Embryonic facial prominence (tissue), 1 donor: ENCODE results near the gene NCAM1.
"Not testable (repeated sequence)": the region's sequence is repeated elsewhere in the genome, so short reads cannot be mapped to it uniquely, and the experiment has no call there.

Experiments used
- DNase-seq: peaks from one replicate; pipeline ENCODE4 v3.0.0-alpha.2; 2016; ENCODE audit errors: extremely low spot score

NCAM1 gene

DNA sequence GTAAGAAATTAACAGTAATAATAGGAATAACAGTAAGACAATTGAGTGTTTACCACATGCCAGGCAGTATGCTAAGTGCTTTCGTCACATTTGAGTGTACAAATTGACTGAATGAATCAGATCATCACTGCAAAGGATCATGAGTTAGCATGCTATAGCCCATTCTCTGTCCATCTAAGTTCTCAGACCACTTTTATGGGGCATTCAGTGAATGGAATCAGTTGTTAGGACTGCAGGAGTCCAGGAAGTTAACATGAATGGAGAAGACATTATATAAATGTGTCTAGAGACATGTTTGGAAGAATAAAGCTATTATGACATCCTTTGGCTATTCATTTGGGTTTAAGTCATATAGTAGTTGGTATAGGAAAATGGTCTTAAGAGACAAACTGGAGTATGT, 59.9 kb downstream of the NCAM1 start:
- no peak for DNase-seq

DNA sequence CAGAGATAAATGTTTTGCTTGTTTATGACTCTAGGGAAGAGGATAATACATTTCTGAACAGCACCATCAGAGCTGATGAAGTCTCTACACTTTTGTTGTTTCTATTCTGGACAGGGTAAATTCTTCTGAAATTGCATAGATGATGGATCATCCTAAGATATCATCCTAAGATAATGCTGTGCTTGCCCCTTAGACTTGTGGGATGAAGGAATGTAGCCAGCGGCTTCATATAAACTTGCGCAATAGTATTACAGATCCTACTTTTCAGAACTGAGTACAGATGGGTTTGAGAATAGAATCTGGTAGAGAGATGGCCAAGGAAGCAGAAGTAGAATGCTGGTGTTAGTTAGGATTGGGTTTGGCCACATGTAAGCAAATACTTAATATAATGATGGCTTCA, 61.0 kb downstream of the NCAM1 start:
- DNase-seq = no peak

DNA sequence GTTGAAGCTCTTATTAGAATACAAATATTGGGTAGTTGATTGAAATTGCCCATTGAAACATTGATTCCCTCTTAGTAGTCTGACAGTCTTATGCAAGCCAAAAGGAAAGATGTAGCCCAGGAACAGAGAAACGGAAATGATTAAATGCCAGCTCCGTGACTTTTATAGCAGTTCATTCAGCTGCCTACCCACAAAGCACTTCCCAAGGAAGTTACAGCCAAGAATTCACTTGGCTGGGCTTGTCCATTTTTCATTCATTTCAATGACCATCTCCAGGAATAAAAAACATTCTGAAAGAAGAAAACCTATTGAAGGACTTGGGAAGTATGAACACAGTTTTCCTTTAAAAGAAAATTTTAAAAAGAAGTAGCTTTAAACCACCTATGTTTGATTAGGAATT, 62.0 kb downstream of the NCAM1 start:
- no peak for DNase-seq

DNA sequence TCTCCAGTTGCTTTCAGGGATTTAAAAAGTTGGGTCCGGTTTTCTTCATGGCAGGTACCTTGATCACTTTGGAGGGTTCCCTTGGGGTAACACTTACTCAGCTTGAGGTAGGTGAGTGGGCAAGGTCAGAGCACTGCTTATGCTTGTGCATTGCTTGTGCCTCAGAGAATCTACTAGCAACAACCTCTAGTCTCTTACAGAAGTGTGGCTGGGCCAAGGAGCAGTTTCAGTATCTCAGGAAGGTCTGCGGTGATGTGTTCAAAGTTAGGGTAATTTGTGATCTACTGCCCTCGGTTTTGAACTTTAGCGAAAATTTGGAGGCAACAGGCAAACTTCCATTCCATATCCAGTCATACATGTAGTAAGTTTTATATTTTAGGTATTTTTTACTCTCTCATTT, 62.8 kb downstream of the NCAM1 start:
- no peak for DNase-seq

DNA sequence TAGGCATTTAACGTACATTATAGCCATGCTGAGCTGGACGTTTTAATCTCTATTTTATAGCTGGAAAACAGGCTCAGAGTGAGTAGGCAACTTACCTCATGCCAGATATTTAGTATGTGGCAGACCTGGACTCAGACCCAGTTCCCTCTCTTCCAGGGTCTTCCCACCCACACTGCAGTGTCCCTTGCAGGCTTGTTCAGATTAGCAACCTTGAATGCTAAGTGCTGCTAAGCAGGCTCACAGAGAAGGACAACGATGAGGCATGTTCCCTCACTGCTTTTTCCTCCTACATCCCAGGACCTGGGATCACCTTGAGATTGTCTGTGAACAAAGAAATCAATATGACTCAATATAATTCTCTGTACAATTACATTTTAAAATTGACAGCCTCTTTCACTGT, 65.6 kb downstream of the NCAM1 start:
- DNase-seq = no peak

DNA sequence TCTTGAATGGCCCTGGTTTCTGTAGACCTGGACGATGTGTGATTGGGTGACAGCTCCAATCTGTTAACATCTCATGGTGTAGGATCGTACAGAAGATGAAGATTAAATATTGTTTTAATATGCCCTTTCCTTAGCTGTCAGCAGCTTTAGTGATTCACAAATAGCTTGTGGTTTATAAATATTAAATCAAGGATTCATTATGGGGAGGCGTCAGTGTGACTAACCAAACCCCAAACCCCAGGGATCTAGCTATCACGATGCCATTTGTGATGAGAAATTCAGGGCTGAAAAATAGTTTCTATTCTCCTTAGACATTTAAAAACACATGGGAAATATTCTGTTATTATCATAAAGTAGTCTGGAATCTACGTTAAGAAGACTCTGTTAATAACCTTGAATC, 73.4 kb downstream of the NCAM1 start:
- DNase-seq = no peak

DNA sequence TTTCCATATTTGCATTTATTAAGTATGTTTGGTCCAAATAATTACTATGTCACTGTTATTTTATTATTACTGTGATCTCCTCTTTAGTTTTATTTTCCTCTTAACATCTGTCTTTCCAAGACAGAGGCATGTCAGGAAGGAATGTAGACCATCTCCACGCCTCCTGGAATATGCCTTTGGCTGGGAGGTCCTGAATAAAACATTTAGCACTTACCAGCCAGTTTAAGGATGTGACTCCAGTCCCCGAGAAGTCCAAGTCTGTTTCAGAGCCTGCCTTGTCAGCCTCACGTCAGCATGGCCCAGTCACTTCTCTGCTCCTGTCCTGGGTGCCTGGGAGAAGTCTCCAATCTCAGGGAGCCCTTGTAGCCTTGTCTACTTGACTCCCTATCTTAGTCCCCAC, 74.5 kb downstream of the NCAM1 start:
- DNase-seq = no peak

DNA sequence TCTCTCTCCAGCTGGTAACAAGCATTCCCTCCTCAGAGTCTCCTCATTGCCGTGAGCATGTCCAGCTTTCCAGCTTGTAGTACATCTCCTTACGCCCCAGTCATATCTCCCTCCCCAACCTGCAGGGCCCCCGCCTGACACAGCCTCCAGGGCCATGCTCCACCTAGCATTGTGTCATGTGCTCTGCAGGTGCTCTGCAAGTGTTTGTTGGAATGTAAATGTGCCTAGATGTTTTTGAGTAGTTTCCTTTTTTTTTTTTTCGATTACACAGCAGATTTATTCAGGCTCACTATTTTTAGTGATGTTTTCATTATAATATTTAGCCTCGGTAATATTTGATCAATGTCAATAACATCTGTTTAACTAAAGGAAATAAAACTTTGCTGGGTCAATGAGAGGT, 82.5 kb downstream of the NCAM1 start:
- no peak for DNase-seq

DNA sequence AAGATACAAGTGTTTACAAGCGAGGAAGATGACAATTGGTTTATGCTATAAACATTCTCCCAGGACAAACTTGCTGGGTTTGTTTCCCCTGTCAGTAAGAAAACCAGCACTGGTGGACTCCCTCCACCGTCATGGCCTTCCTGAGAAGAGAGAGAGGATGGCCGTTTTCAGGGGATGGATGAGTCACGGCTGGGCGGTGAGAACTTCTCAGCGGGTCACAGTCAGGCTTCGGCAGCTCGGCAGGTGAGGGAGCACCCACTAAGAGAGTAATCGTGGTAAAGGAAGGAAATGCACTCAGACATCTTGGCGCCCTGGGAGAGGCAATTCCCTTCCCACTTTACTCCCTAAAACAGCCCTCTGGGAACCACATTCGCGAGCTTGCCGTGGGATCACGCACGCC, 83.9 kb downstream of the NCAM1 start:
- no peak for DNase-seq

DNA sequence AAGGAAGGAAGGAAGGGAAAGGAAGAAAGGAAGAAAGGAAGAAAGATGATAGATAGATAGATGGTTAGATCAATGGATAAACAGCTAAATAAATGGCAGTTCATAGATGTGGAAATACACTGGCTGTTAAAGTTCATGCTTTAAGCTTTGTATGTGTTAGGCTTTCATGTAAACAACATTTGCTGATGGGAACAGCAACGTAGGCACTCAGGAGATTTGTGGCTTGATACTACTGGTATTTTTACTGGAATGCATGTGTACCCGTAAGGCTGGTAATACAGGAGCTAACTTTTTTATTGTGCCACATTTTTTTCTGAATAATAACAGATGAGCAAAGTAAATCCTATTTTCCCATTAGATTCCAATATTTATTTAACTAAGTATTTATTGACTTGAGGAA, 85.6 kb downstream of the NCAM1 start:
- no peak for DNase-seq

DNA sequence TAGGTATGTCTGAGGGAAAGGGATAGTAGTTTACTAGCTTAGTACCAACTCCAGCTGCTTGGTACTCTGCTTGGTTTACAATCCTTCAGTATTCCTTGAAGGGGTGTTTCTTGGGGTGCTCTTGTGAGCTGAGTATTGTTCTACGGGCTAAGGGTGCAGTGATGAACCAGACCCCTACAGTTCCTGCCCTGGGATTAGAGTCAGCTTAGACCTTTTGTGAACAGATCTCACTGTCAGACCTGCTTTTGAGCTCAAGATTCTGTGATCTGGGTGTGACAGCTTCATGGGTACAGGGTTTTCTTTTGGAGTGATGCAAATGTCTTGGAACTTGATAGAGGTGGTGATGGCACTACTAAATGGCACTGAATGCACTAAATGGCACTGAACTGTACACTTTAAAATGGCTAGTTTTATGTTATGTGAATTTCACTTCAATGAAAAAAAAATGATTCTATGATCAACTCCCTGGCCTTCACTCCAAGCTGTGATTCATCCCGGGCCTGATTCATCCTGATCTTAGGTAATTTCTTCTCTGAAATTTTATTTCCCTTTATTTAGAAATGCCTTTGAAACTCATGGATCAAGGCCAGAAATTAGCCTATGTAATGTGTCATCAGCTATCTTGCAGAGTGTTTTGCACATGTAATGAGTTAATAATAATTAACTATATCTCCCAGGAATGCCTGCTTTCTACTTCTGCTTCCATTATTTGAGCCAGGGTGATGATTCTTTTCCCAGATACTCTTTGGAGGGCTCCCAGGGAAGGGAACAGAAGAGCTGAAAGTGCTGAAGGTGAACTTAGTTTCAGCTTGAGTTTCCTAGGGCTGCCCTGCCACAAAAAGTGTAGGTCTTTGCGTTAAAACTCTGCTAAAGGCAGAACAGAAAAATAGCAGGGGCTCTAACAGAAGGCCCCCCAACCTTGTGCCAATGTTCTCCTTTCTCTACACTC, 87.9 kb downstream of the NCAM1 start:
- DNase-seq = no peak

DNA sequence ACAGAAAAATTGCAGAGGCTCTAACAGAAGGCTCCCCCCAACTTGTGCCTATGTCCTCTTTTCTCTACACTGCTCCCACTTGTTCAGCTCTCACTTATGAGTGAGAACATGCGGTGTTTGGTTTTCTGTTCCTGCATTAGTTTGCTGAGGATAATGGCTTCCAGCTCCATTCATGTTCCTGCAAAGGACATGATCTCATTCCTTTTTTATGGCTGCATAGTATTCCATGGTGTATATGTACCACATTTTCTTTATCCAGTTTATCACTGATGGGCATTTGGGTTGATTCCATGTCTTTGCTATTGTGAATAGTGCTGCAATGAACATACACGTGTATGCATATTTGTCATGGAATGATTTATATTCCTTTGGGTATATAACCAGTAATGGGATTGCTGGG, 91.8 kb downstream of the NCAM1 start:
- not testable (repeated sequence) for DNase-seq

DNA sequence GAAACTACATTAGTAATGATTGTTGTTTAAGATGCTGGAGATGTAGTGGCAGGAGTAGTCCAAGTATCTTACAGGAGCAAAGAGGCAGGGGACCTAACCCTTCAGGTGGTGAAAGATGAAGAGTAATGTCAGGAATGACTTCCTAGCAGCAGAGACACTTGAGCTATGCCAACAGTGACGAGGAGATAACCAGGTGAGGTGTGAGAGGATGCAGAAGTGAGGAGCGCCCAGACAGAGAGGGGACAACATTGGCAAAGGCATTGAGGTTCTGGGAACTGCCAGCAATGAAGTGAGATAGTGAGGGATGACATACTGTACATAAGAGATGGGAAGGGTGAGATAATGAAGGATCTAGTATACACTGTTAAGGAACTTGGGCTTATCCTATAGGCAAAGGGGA, 95.8 kb downstream of the NCAM1 start:
- DNase-seq = no peak

DNA sequence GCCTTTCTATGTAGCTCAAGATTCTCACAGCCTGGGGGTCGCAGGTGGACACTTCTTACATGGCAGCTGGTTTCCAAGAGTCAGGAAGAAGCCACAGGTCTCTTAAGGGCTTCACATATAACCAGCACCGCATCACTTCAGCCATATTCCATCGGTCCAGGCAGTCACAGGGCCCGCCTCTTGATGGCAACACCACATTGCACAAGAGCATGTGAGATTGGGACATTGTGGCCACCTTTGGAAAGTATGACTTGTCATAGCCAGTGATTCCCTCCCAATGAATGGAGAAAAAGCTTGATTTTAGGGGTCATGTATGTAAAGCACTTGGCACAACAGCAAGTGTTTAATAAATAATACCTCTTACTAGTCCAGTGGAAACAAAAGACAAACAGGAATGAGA, 98.3 kb downstream of the NCAM1 start:
- no peak for DNase-seq

DNA sequence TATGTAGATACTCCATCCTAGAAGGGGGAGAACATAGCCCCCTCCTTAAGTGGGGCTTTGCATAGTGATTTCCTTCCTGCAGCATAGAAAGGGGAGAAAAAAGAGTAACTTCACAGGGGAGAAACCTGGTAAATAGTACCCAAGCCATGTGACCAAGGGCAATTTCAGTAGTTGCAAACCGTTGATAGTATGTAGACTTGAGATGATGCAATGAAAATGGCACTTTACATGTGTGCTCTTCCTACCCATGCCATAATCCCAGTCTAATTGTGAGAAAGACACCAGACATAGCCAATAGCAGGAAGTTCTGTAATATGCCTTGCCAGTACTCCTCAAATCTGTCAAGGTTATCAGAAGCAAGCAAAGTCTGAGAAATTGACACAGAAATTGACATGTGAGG, 104.1 kb downstream of the NCAM1 start:
- DNase-seq = no peak

DNA sequence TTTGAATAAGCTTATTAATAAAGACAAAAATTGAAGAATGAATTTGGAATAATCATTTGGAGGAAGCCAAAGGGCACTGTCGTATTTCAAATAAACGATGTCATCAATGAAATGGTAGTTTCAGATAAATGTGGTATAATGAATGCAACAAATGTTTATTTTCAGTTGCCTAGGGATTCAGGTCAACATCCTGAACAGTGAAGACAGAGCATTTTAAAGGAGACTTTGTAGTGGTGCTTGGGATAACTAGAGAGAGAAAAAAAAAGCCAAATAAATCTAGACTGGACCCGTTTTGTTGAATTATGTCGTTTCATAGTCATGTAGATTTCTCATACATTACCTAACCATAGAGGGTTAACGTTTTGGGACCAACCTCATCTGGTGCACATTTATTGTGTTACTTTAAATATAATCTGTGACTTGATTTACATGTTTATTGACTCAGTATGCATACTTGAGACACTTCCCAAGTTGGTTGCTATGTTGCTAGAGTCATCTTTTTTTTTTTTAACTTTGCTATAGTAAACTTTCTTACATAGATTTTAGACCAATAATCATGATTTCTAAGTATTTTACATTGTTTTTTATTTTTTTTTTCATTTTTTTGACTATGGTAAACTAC, 111.1 kb downstream of the NCAM1 start:
- no peak for DNase-seq

DNA sequence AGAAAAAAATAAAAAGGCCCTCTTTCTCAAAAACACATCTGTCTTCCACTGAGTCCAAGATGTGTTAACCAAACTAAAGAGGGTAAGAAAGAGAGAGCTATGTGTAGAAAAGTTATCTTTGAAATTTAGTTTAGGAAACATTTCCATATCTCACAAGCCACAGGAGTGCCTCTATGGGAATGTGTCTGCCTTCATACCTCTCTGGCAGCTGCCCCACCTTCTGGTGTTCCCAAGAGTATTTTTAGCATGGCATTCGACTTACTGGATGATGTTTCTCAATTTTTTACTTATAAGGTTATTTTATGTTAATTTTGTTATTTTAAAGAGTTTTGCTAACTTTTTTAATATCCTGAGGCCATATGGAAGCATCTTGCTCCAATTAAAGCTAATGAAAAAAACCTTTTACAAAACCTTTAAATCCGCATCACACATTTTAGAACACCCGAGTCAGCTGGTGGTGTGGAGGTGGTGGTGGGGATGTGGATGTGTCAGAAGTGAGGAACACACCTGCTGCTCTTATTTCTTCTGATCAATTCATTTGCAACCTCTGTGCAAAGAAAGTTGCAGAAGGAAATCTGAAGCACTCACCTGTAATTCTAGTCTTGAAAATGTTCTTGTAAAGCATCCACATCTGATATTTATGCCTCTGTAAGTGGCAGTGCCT, 112.2 kb downstream of the NCAM1 start:
- DNase-seq = no peak

DNA sequence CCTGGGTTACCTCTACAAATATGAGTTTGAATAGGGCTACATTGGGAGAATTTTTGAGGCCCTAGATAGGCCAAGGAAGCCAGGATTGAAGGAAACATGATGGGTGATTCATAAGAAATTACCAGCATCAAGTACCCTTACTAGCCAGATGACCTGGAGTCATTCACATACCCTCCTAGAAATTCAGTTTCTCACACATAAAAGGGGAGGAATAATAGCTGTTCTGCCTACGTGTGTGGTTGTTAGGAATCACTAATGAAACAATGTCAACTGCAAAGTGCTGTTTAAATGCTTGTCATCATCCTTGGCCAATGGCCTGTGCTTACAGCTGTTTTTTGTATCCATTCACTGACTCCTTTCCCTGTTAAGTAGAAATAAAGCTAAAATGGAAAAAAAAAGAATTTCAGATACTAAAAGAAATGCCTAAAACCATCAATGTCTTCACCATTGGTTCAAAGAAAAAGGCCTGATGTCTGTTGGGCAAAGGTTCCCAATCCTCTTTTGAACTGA, 114.4 kb downstream of the NCAM1 start:
- DNase-seq = no peak

DNA sequence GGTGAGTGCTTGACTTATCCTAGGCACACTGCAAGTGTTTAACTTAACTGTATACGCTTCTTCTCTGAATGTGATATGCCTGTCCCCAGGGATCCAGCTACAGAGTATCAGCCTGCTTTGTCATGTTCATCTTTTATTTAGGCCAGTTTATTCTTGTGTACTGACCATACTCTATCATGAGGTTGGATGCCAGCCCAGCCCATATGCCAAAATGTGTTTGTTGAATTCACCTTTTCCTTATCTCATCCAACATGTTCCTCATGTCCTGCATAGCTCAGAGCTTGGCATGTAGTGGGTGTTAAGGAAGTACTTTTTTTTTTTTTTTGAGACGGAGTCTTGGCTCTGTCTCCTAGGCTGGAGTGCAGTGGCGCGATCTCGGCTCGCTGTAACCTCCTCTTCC, 116.2 kb downstream of the NCAM1 start:
- no peak for DNase-seq

DNA sequence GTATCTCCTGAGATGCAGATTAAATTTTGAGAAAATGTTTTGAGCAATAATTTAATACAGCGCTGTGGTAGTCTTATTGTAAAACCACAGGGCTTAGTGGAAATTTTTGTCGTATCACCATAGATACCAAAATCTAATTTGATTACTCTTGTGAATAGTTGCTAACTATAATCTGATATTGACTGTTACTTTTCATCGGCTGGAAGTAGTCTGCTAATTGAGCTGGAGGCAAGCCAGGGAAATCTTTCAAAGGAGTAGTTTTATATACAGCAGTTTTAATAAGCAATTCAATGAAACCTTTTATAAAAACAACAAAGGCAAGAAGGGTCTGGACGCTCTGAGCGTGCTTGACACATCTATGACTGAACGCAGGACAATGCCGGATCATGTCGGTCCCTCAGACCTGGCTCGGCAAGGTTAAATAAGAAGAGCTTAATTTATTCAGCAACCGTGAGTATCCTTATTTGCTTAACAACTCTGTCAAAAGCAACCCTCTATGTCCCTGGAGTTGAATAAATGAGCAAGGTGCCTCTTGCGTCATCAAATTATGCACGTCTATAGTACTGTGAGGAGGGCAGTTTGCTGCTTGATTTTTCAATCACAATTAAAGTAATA, 121.2 kb downstream of the NCAM1 start:
- DNase-seq = no peak

DNA sequence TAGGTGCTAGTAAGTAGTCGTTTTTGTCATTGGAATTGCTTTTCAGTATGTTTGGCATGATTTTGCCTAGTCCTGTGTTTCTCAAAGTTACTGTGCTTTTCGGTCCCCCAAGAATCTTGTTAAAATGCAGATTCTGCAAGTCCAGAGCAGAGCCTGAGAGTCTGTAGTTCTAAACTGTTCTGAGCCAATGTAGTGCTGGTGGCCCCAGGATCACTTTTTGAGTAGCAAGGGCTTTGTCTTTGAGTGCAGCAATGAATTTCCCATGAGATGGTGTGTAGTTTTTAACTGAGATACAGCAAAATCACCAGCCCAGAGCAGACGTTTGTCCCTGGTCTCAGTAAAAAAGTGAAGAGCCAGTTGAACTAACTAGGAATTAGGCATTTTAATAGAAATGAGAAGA, 122.4 kb downstream of the NCAM1 start:
- DNase-seq = no peak

DNA sequence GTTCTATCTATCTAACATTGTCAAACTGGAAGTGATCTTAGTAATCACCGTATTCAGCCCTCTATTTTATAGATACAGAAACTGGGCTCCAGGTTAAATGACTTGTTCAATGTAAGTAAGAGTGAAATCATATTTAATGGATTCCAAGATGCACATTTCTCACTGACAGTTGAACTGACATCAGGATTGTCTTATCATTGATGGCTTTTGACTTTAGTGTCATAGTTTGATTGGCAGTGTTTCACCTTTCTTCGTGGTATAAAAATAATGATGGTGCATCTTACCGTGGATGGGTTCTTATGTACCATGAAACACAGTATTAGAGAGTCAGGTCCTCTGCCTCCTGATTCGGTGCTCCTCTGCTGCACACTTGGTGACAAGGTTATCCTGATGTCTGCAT, 123.1 kb downstream of the NCAM1 start:
- DNase-seq = no peak
